ENCODE measurements around the gene DCAF8. TPM values are rescaled to one million over a fixed set of nuclear protein-coding genes. Genes with fewer than 3 reads are reported as not detected.

The DCAF8 gene
- total RNA-seq, 2 experiments from 2014 or later = 112 to 117 TPM

- Mint-ChIP-seq H3K9me3 (no peaks in the 10 kb centered on the region), H3K27me3 (no peaks in the 10 kb centered on the region), H3K4me1 (no peaks in the 10 kb centered on the region), H3K27ac (no peak overlapping the region), H3K4me3 (no peak overlapping the region), H3K36me3 (ENCODE audit: low read depth) (peaks cover 51% of the 10 kb centered on the region)
- ChIA-PET CTCF (interaction anchor here (1.0 to 2.1 kb wide), 5 partner anchors 10 to 158 kb away, joined by 3 to 7 read pairs (median 3); no protein-coding TSS in a partner anchor), POLR2A (interaction anchor here (0.6 kb wide), 1 partner anchor 48 kb away, joined by 3 read pairs; no protein-coding TSS in a partner anchor)
- no peak for DNase-seq
Observed at GRCh38 chr1:160219062-160219929, 43.1 kb downstream of the DCAF8 start.

DNA sequence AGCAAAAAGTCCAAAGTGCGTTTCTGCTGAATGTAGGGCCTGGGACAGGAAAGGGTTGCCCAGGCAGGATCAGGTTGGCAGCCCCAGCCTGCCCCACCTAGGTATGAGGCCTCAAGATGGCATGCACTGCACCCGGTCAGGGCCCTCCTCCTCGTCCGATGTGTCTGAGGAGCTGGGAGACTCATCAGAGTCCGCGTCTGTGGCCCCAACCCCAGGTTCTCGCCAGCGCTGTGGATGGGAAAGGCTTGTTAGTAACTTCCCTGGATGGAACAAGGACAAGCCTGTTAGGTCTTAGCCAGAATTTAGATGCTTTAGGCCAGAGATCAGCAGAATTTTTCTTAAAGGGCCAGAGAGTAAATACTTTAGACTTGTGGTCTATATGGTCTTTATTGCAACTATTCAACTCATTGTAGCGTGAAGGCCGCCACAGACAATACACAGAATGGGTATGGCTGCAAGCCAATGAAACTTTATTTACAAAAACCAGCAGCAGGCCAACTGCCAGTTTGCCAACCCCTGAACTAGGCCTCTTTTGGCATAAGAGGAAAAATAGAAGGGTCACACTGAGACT, 44.8 kb downstream of the DCAF8 start:
- DNase-seq = no peak
- Mint-ChIP-seq H3K4me3 (no peak overlapping the region), H3K9me3 (no peaks in the 10 kb centered on the region), H3K4me1 (no peaks in the 10 kb centered on the region), H3K36me3 (ENCODE audit: low read depth) (peaks cover 50% of the 10 kb centered on the region), H3K27ac (no peak overlapping the region), H3K27me3 (no peaks in the 10 kb centered on the region)
- ChIA-PET POLR2A (no interaction called here), CTCF (interaction anchor here (0.6 to 2.1 kb wide), 7 partner anchors 10 to 159 kb away, joined by 3 to 7 read pairs (median 3); no protein-coding TSS in a partner anchor)

- ChIA-PET POLR2A (no interaction called here), CTCF (no interaction called here)
- H3K4me3 Mint-ChIP-seq = no peak overlapping the region
- no peaks in the 10 kb centered on the region for H3K9me3 Mint-ChIP-seq
- no peak overlapping the region for H3K27ac Mint-ChIP-seq
- peaks cover 46% of the 10 kb centered on the region for H3K36me3 Mint-ChIP-seq (ENCODE audit: low read depth)
- no peak for DNase-seq
- no peaks in the 10 kb centered on the region for H3K4me1 Mint-ChIP-seq
- H3K27me3 Mint-ChIP-seq = no peaks in the 10 kb centered on the region
Observed at GRCh38 chr1:160216301-160216700, 46.0 kb downstream of the DCAF8 start.

- H3K36me3 Mint-ChIP-seq (ENCODE audit: low read depth) = peaks cover 41% of the 10 kb centered on the region
- no peak overlapping the region for H3K27ac Mint-ChIP-seq
- ChIA-PET POLR2A (no interaction called here), CTCF (no interaction called here)
- H3K4me3 Mint-ChIP-seq = no peak overlapping the region
- H3K4me1 Mint-ChIP-seq = peaks cover 6% of the 10 kb centered on the region
- no peaks in the 10 kb centered on the region for H3K27me3 Mint-ChIP-seq
- no peak for DNase-seq
- no peaks in the 10 kb centered on the region for H3K9me3 Mint-ChIP-seq
Observed at GRCh38 chr1:160214481-160215140, 47.7 kb downstream of the DCAF8 start.

GRCh38 chr1:160211046-160211790, 51.1 kb downstream of the DCAF8 start:
- Mint-ChIP-seq H3K4me3 (no peak overlapping the region), H3K36me3 (ENCODE audit: low read depth) (peaks cover 35% of the 10 kb centered on the region), H3K9me3 (no peaks in the 10 kb centered on the region), H3K27me3 (no peaks in the 10 kb centered on the region), H3K27ac (peak overlapping the region; percentile 22), H3K4me1 (peaks cover 22% of the 10 kb centered on the region)
- ChIA-PET POLR2A (no interaction called here), CTCF (interaction anchor here (0.7 to 2.0 kb wide), 4 partner anchors 9 to 110 kb away, joined by 3 to 8 read pairs (median 6); no protein-coding TSS in a partner anchor)
- DNase-seq = no peak

GRCh38 chr1:160210561-160210960, 51.8 kb downstream of the DCAF8 start:
- no peak overlapping the region for H3K4me3 Mint-ChIP-seq
- ChIA-PET POLR2A (no interaction called here), CTCF (interaction anchor here (0.7 to 2.0 kb wide), 3 partner anchors 8 to 109 kb away, joined by 4 to 8 read pairs (median 7); no protein-coding TSS in a partner anchor)
- no peaks in the 10 kb centered on the region for H3K27me3 Mint-ChIP-seq
- peaks cover 25% of the 10 kb centered on the region for H3K4me1 Mint-ChIP-seq
- H3K9me3 Mint-ChIP-seq = no peaks in the 10 kb centered on the region
- DNase-seq = no peak
- H3K27ac Mint-ChIP-seq = no peak overlapping the region
- H3K36me3 Mint-ChIP-seq (ENCODE audit: low read depth) = peaks cover 30% of the 10 kb centered on the region

DNA sequence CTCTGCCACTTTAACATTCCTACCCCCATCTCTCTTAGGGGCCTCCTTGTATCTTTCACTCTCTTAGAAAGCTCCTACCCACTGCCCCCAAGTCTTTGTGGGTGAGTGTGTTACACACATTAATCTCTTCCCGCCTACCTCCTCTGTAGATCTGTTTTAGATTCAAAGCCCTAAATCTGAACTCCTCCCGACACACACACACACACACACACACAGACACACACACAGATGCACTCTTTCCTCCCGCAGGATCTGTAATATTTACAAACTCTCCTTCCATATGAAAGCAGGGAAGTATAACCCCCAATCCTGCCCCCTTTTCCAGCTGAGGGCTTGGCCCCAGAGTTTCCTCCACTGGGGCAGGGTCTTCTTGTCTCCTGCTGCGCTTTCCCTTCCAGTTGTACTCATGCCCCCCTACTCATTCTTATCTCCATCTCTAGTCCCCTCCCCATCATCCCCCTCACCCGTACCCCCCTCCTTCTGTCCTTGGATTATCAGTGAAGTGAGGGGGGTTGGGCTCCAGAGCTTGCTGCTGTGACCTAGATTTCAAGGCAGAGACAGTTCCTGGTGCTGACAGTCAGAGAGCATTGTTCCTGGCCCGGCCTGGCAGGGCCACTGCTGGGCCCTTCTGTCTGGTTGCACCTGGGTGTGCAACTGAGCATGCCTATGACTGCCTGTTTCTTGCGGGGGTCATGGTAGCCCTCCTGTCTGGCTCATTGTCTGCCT, 52.9 kb downstream of the DCAF8 start:
- Mint-ChIP-seq H3K4me1 (peaks cover 31% of the 10 kb centered on the region), H3K4me3 (no peak overlapping the region), H3K9me3 (no peaks in the 10 kb centered on the region), H3K27me3 (no peaks in the 10 kb centered on the region), H3K27ac (no peak overlapping the region), H3K36me3 (ENCODE audit: low read depth) (peaks cover 19% of the 10 kb centered on the region)
- ChIA-PET POLR2A (no interaction called here), CTCF (interaction anchor here (0.9 to 2.0 kb wide), 4 partner anchors 14 to 108 kb away, joined by 3 to 6 read pairs (median 4); no protein-coding TSS in a partner anchor)
- no peak for DNase-seq

- H3K4me1 Mint-ChIP-seq = peaks cover 38% of the 10 kb centered on the region
- POLR2A ChIA-PET = no interaction called here
Observed at GRCh38 chr1:160208557-160209320, 53.6 kb downstream of the DCAF8 start.

DNA sequence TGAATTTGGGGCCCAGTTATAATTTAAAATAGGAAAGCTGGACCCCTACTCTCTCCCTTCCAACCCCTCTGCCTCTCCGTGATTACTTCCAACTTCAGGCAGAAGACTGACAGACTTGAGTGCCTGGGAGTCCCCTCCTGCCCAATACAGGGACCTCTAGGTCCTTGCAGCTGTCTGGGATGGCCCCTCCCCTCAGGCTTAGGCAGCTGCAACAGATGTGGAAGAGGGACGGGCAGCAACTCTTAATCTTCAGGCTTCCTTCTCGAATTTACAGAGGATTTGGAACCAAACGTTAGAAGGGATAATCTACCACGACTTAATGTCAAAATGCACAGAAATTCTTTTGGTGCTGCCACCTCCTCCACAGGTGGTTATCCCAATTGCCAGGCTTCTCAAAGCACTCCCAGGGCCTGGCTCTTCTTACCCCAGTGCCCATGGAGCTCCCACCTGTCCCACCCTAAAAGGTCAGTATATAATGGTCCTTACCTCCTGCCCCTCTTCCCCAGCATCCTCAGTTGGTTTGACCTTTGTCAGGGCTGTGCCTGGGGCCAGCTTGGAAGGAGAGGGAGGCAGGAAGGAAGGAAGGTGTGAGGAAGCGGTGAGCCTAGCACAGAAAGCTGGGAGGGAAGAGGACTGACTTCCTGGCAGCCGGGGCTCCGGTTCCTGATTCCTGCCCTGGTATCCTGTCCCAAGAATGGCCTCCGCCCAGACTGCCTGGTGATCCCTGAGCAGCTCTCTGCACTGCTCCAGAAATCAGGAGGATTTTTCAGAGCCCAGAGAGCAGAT, 54.4 kb downstream of the DCAF8 start:
- POLR2A ChIA-PET = no interaction called here
- CTCF ChIA-PET = interaction anchor here (0.9 to 1.8 kb wide), 6 partner anchors 10 to 44 kb away, joined by 3 to 6 read pairs (median 4); partner anchors contain the start of gene CASQ1
- H3K4me1 Mint-ChIP-seq = peaks cover 38% of the 10 kb centered on the region
- no peaks in the 10 kb centered on the region for H3K9me3 Mint-ChIP-seq
- H3K36me3 Mint-ChIP-seq (ENCODE audit: low read depth) = peaks cover 11% of the 10 kb centered on the region
- H3K27ac Mint-ChIP-seq = peak overlapping the region; percentile 31
- H3K4me3 Mint-ChIP-seq = no peak overlapping the region
- no peak for DNase-seq
- no peaks in the 10 kb centered on the region for H3K27me3 Mint-ChIP-seq

More at GRCh38 chr1:160208557-160209320, 53.6 kb downstream of the DCAF8 start:
- Mint-ChIP-seq H3K4me3 (no peak overlapping the region), H3K27me3 (no peaks in the 10 kb centered on the region), H3K36me3 (ENCODE audit: low read depth) (peaks cover 16% of the 10 kb centered on the region), H3K27ac (peak overlapping the region; percentile 22), H3K9me3 (no peaks in the 10 kb centered on the region)
- CTCF ChIA-PET = interaction anchor here (1.0 to 1.8 kb wide), 4 partner anchors 13 to 43 kb away, joined by 3 to 6 read pairs (median 4); no protein-coding TSS in a partner anchor
- DNase-seq = no peak

DNA sequence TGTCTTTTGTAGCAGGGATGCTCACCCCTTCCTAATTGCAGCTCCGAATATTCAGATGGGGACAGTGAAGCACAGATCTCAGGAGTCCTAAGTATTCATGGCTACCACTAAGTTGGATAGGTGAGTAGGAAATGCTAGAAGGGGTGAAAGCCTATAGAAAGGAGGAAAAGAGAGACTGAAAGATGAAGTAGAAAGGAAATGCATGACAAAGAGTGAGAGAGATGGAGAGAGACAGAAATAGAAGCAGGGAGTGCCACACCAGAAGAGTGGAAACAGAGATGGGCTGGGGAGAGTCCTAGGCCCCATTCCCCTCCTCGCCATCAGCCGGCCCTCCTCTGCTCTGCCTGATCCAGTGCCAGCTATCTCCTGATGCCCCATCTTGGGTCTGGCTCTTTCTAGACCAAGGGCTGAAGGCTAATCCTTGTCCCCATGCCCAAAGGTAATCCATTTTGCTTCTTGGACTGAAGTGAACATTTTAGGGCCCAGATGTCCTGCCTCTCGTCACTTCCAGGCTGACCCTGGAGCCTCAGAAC, 55.2 kb downstream of the DCAF8 start:
- CTCF ChIA-PET = interaction anchor here (0.9 to 1.8 kb wide), 5 partner anchors 11 to 84 kb away, joined by 3 to 6 read pairs (median 4); partner anchors contain the start of gene CASQ1
- no peaks in the 10 kb centered on the region for H3K27me3 Mint-ChIP-seq
- no peak for DNase-seq
- H3K4me3 Mint-ChIP-seq = no peak overlapping the region
- H3K27ac Mint-ChIP-seq = no peak overlapping the region
- H3K4me1 Mint-ChIP-seq = peaks cover 38% of the 10 kb centered on the region
- peaks cover 5% of the 10 kb centered on the region for H3K36me3 Mint-ChIP-seq (ENCODE audit: low read depth)
- POLR2A ChIA-PET = no interaction called here
- no peaks in the 10 kb centered on the region for H3K9me3 Mint-ChIP-seq
